GM21390 (cell line): ENCODE measurements around the gene TBX3.

Source experiments
- ATAC-seq: cut with Tn5 transposase; IDR thresholded peaks from one replicate; pipeline ENCODE4 v1.9.1; 2021; ENCODE audit not compliant: unreplicated experiment

TBX3 gene

GRCh38 chr12:114668886-114669288 lies 15.1 kb downstream of the TBX3 start:
- no peak for ATAC-seq

GRCh38 chr12:114668151-114668885 lies 15.7 kb downstream of the TBX3 start:
- no peak for ATAC-seq

GRCh38 chr12:114667669-114668150 lies 16.3 kb downstream of the TBX3 start:
- ATAC-seq: no peak

GRCh38 chr12:114666746-114667668 lies 17.0 kb downstream of the TBX3 start:
- no peak for ATAC-seq

GRCh38 chr12:114665411-114666260 lies 18.3 kb downstream of the TBX3 start:
- no peak for ATAC-seq

- no peak for ATAC-seq
Measured at GRCh38 chr12:114664651-114665320, 19.2 kb downstream of the TBX3 start.

GRCh38 chr12:114662512-114663177 lies 21.3 kb downstream of the TBX3 start:
- no peak for ATAC-seq

- no peak for ATAC-seq
Measured at GRCh38 chr12:114661245-114661644, 22.7 kb downstream of the TBX3 start.

- ATAC-seq: no peak
Measured at GRCh38 chr12:114659084-114659483, 24.9 kb downstream of the TBX3 start.

- no peak for ATAC-seq
Measured at GRCh38 chr12:114658002-114658441, 26.0 kb downstream of the TBX3 start.

- no peak for ATAC-seq
Measured at GRCh38 chr12:114657597-114657920, 26.4 kb downstream of the TBX3 start.

GRCh38 chr12:114656906-114657596 lies 26.9 kb downstream of the TBX3 start:
- no peak for ATAC-seq

- ATAC-seq: no peak
Measured at GRCh38 chr12:114655934-114656749, 27.8 kb downstream of the TBX3 start.

GRCh38 chr12:114649585-114649984 lies 34.4 kb downstream of the TBX3 start:
- ATAC-seq: no peak

- no peak for ATAC-seq
Measured at GRCh38 chr12:114648711-114649110, 35.3 kb downstream of the TBX3 start.

GRCh38 chr12:114638790-114639435 lies 45.1 kb downstream of the TBX3 start:
- ATAC-seq: no peak

- no peak for ATAC-seq
Measured at GRCh38 chr12:114636723-114637480, 47.1 kb downstream of the TBX3 start.
